Hindlimb muscle (tissue), 1 donor: ENCODE measurements around the gene FRS2. TPM values are rescaled to one million over a fixed set of nuclear protein-coding genes. Genes with fewer than 3 reads are reported as not detected.

Source experiments
- DNase-seq: peaks from one replicate; pipeline ENCODE4 v3.0.0-alpha.2; 2013
- polyA plus RNA-seq: library from polyadenylated mRNA; unstranded; fragments of 120-200 nt; gene quantifications from one replicate; pipeline ENCODE4 v1.2.1, GENCODE V29; 2013; ENCODE audit not compliant: insufficient read length

Gene FRS2
- polyA plus RNA-seq, 1 donor = 17.1 TPM

DNA sequence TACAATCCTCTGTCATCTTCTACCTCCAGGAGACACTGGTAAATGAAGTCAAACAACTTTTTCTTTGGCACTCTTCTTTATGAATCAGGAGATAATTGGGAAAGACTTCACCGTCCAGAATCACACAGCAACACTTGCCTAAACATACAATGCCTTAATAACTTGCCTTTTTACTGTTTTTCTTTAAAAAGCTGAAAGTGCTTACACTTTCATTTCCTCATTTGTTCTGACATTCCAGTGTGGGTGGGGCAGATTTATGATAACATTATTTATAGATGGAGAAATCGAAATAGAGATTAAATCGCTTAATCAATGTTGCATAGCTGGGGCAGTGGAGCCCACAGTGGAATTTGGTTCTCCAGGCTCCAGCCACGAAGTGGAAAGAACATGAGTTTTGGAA lies 2.8 kb upstream of the FRS2 start:
- DNase-seq = no peak

- no peak for DNase-seq
Measured at GRCh38 chr12:69468237-69469026, 1.8 kb upstream of the FRS2 start.

- no peak for DNase-seq
Measured at GRCh38 chr12:69469854-69470188, 367 bp upstream of the FRS2 start.

DNA sequence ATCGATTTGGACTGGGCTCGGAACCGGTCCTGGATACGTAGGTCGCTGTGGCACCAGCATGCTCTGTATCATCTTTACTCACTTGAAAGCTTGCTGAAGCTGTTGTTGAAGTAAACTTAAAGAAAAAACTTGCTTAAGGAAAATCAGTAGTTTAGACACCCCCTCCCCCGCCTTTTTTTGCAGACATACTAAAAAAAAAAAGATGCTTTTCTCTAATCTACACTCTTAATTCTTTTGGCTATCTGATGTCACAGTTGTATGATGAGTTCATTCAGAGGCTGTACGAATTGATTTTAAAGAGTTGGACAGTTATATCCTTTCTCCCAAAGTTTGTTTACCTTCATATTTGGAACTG lies 865 bp downstream of the FRS2 start:
- DNase-seq = no peak

DNA sequence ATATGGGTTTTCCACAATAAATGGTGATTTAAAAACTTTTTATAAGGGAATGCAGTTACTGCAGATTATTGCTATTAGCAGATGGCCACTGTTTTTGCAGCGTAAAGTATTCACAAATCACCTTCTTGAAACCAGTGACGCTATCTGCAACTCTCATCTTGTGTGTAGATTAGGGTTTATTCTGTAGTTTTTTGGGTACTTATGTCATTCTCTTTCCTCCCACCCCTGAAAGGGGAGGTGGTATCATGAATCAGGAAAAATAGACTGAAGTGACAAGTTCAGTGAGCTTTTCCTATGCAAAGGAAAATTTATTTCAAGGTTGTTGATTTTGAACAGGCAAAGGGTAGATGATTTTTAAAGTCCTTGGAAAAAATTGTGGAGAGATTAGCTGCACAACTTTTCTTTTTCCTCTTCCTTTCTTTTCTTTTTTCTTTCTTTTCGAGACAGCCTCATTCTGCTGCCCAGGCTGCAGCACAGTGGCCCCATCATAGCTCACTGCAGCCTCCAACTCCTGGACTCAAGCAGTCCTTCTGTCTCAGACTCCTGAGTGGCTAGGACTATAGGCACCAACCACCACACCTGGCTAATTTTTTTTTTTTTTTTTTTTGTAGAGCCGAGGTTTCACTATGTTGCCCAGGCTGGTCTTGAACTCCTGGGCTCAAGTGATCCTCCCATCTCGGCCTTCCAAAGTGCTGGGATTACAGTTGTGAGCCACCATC lies 1.6 kb downstream of the FRS2 start:
- no peak for DNase-seq

DNA sequence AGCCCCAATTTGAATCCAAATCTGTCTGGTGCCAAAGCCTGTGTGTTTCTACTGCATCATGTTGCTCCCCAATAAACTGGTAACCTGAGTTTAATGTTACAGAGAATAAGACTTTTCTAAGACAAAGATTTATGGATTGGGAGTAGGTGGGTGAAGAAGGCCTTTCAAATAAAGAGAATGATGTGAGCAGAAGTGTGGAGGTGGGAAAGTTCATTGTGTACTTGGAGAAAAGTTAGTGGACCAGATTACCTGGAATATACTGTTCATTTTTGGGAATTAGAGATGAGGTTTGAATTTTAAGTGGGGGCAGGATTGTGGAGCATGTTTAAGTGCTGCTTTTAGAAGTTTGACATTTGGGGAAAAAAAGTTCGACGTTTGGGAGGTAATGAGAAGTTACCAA lies 3.1 kb downstream of the FRS2 start:
- no peak for DNase-seq

DNA sequence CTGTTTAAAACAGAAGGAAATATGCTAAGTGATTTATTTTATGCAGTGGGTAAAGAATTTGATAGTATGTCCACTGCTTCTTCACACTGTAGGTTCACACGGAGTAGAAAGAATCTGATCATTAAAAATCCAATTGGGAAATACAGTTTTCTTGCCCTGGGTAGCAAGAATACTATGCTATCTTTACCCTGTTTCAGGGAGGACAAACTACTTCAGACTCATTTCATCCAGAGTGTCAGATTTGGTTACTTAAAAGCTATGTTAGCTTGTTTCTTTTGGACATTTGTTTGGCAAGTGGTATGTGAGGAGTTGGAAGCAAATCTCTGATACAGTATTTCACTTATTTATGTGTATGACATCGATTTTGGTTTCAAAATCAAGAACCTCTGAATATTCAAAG lies 4.3 kb downstream of the FRS2 start:
- DNase-seq = no peak

- DNase-seq = no peak
Measured at GRCh38 chr12:69475237-69475975, 5.2 kb downstream of the FRS2 start.

- DNase-seq = no peak
Measured at GRCh38 chr12:69476276-69477017, 6.3 kb downstream of the FRS2 start.

DNA sequence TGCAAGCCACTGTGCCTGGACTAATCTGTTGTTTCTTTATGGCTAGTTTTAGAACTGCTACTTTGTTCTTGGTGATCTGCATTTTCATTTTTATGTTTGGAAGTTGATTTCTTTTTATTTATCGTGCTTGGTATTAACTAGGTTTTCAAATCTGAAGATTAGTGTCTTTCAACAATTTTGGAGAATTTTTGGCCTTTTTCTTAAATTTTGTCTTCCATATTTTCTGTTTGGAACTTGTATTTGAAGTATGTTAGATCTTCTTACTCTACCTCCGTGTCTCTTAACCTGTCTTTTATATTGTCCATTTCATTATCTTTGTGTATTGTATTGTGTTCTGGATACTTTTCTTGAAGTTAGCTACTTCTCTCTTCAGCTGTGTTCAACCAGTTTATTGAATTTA lies 9.5 kb downstream of the FRS2 start:
- DNase-seq = no peak

GRCh38 chr12:69480698-69481097 lies 10.5 kb downstream of the FRS2 start:
- DNase-seq = no peak

DNA sequence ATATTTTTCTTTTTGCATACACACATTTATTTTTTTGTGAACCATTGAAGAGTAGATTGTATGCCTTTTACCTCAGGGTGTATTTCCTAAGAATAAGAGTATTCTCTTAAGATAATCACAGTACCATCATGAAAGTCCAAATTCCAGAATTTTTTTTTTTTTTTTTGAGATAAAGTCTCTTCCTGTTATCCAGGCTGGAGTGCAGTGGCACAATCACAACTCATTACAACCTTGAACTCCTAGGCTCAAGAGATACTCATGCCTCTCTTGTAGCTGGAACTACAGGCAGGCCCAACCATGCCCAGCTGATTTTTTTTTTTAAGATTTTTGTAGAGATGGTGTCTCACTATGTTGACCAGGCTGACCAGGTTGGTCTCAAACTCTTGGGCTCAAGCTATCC lies 10.9 kb downstream of the FRS2 start:
- DNase-seq = no peak

DNA sequence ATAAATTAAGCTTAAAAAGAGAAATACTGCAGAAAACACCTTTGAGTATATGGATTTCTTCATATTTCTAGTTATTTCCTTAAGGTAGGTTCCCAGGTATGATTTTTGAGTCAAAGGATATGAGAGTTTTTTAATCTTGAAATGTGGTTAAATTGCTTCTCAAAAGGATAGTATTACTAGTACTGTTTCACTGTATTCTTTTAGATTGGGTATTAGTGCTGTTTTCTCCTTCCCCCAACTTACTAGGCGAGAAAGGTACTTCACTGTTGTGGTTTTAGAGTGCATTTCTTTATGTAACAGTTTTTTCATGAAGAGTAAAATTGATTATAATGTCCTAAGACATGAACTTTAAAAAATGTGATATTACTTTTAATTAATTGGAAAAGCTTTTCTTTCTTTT lies 13.5 kb downstream of the FRS2 start:
- DNase-seq = no peak

DNA sequence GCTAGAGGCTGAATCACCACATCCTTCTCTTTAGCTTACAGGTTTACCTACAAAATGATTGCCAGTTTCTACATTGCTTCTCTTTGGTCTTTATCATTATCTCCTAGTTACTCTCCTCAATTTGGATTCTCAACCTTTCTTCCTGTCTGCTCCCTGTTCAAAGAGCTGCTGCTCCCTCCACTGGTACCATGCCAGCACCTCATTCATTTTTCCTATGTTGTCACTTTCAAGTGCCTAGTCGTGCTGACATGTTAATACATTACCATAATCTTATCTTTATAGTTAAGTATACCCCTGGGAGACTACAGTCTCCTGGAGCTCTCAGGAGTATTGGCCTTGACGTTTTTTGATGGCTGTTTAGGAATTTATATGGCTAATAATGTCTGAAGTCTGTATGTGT lies 14.2 kb downstream of the FRS2 start:
- DNase-seq = no peak

GRCh38 chr12:69490920-69491643 lies 20.9 kb downstream of the FRS2 start:
- no peak for DNase-seq

DNA sequence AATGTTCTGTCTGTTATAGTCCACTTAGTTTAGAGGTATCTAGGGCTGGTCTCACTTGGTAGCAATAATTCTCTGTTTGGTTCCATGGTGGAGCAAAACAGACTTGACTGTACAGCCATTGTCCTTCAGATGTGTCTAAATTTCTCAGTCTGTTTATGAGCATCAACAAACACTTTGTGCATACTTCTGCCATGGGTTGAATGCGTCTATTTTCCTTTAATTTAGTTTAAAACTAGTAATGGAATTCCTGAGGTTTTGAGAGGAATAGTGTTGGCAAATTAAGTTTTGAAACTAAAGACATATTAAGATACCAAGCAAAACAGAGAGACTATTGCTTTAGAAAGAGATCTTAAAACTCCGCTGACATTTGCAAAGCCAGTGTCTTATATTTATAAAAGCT lies 22.6 kb downstream of the FRS2 start:
- no peak for DNase-seq

- no peak for DNase-seq
Measured at GRCh38 chr12:69495071-69495470, 24.9 kb downstream of the FRS2 start.

DNA sequence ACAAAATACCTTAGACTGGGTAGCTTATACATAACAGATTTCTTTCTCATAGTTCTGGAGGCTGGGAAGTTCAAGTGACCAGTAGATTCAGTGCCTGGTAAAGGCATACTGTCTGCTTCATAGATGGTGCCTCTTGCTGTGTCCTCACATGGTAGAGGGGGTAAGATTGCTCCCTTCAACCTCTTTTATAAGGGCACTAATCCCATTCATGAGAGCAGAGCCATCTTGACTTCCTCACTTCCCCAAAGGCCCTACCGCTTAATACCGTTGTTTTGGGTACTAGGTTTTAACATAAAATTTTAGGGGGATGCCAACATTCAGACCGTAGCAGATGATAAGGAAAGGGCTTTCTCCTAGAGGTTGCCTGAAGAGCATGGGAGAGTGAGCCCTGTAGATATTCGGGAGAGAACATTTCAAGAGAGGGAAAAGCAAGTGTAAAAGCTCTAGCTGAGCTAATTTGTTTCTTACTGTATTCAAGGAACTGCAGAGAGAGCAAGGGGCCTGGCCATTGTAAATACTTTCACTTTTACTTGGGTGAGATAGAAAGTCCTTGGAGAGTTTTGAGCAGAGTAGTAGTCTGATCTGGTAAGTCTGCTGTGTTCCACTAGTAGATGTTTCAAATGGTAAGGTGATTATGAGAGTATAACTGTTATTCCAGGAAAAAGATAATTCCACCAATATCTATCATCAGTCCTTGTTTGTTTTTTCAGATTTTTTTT lies 27.3 kb downstream of the FRS2 start:
- no peak for DNase-seq

DNA sequence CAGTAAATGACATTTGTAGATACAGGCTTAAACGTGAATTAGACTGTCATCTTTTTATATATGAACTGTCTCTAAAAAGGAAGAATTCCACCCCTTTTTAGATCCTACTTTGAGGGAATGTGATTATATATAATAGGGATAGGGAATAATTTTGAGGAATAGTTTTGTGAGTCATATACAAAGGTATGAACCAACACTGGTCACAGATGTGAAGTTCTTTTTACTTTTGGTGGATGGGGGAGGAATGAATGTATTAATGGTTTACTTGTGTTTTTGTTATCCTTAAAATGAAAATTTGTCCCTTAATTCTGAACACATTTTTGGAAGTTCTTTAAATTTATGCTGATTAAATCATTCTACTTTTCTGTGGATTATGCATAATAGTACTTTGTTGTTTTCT lies 30.4 kb downstream of the FRS2 start:
- DNase-seq = no peak

DNA sequence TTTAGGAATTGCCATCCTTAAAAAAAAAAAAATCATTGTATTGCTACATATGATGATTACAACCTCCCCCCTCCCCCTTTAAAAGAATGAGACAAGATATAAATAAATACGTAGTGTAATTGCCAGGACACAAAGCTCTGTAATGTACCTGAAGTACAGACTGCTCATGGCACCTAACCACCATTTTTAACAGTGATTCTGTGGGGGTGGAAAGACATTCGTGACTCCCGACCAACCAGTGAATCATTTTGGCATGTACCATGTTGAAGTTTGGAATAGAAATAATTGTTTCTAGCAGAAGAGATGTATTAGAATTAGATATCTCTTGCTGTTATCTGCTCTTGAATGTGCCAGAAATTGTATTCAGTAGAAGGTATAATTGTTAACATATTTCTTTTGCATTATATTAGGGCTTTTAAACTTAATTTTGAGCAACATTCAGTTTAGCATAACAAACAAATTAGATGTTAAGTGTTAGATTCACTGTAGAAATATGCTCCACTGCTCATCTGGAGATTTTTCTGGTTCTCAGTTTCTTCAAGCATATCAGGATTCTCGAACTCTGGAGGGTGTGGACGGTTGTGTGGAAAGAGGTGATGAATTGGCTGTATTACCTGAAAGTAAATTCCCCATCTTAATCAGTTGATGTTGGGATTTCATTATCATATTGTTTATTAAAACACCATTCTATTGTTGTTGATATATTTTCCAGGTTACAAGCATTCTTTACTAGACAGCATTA lies 31.1 kb downstream of the FRS2 start:
- no peak for DNase-seq
